C4-2B (cell line): Measurements from ENCODE around the gene SETBP1.

Source experiments
- ZFX ChIP-seq: fragments of 450-650 bp; IDR thresholded peaks from 2 replicates; pipeline ENCODE4 v1.6.1; 2017
- TF ChIP-seq, protein P1 (sequence below): fragments of 450-650 bp; conservative IDR thresholded peaks from 2 replicates; pipeline ENCODE4 v1.5.1; 2017; ENCODE audit warnings: mild to moderate bottlenecking

DNA sequence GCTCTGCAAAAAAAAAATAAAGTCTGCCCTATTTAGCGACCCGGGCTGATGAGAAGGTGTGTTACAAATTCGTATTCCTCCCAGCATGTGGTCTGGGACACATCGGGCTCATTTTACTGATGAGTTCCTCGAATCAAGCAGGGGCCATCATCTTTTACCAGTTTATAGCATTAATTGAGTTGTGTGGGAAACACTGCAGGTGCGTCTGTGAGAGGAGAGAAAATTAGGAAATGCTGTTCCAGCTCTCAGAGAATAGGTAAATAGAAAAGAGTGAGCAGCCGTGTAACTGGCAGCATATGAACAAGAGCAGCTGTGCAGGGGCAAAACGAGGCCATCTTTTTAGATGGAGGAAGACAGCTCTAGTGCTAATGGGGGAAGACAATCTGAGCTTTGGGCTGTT, 216.7 kb downstream of the SETBP1 start:
- TF ChIP-seq, protein P1, sequence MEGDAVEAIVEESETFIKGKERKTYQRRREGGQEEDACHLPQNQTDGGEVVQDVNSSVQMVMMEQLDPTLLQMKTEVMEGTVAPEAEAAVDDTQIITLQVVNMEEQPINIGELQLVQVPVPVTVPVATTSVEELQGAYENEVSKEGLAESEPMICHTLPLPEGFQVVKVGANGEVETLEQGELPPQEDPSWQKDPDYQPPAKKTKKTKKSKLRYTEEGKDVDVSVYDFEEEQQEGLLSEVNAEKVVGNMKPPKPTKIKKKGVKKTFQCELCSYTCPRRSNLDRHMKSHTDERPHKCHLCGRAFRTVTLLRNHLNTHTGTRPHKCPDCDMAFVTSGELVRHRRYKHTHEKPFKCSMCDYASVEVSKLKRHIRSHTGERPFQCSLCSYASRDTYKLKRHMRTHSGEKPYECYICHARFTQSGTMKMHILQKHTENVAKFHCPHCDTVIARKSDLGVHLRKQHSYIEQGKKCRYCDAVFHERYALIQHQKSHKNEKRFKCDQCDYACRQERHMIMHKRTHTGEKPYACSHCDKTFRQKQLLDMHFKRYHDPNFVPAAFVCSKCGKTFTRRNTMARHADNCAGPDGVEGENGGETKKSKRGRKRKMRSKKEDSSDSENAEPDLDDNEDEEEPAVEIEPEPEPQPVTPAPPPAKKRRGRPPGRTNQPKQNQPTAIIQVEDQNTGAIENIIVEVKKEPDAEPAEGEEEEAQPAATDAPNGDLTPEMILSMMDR: no peak
- no peak for TF ChIP-seq ZFX
